GM11168 (cell line): Measurements from ENCODE around the gene NT5E.

Experiments used
- in situ Hi-C: fragments of 300-500 bp; cut with MboI; formaldehyde crosslinking; loops from one replicate; pipeline ENCODE4 v1.12.0; 2022; ENCODE audit warnings: low sequenced_read_pairs; ENCODE audit not compliant: unreplicated experiment

The NT5E gene

GRCh38 chr6:85421181-85421580 is 28.7 kb upstream of the NT5E start:
- in situ Hi-C loops = no loop called here

GRCh38 chr6:85421972-85422371 is 27.9 kb upstream of the NT5E start:
- in situ Hi-C loops = no loop called here

GRCh38 chr6:85422996-85423395 is 26.9 kb upstream of the NT5E start:
- in situ Hi-C loops = no loop called here

GRCh38 chr6:85424981-85425380 is 24.9 kb upstream of the NT5E start:
- in situ Hi-C loops = no loop called here

- in situ Hi-C loops = no loop called here
These were observed 23.9 kb upstream of the NT5E start for GRCh38 chr6:85425997-85426396.

GRCh38 chr6:85428486-85428885 is 21.4 kb upstream of the NT5E start:
- in situ Hi-C loops = no loop called here

GRCh38 chr6:85429346-85429745 is 20.5 kb upstream of the NT5E start:
- in situ Hi-C loops = no loop called here

GRCh38 chr6:85431271-85431670 is 18.6 kb upstream of the NT5E start:
- in situ Hi-C loops = no loop called here

- in situ Hi-C loops = no loop called here
These were observed 17.3 kb upstream of the NT5E start for GRCh38 chr6:85432554-85432953.

GRCh38 chr6:85435851-85436250 is 14.0 kb upstream of the NT5E start:
- in situ Hi-C loops = no loop called here

- in situ Hi-C loops = no loop called here
These were observed 13.5 kb upstream of the NT5E start for GRCh38 chr6:85436411-85436810.

- in situ Hi-C loops = no loop called here
These were observed 12.9 kb upstream of the NT5E start for GRCh38 chr6:85436939-85437495.

- in situ Hi-C loops = no loop called here
These were observed 6.3 kb upstream of the NT5E start for GRCh38 chr6:85443349-85444117.

GRCh38 chr6:85449388-85449817 is 480 bp upstream of the NT5E start:
- in situ Hi-C loops = no loop called here

- in situ Hi-C loops = no loop called here
These were observed 1.9 kb downstream of the NT5E start for GRCh38 chr6:85451565-85452306.

- in situ Hi-C loops = no loop called here
These were observed 2.6 kb downstream of the NT5E start for GRCh38 chr6:85452441-85452881.

- in situ Hi-C loops = no loop called here
These were observed 3.2 kb downstream of the NT5E start for GRCh38 chr6:85453052-85453451.

- in situ Hi-C loops = no loop called here
These were observed 3.6 kb downstream of the NT5E start for GRCh38 chr6:85453490-85453889.

- in situ Hi-C loops = no loop called here
These were observed 5.7 kb downstream of the NT5E start for GRCh38 chr6:85455471-85456026.

GRCh38 chr6:85456782-85457181 is 6.9 kb downstream of the NT5E start:
- in situ Hi-C loops = no loop called here

- in situ Hi-C loops = no loop called here
These were observed 8.3 kb downstream of the NT5E start for GRCh38 chr6:85458184-85458583.
